PC-3 (cell line): ENCODE results near the gene PEPD.

Experiments used
- EZH2 ChIP-seq: fragments of 300-600 bp; sonication (generic); IDR thresholded peaks from one replicate; pipeline ENCODE4 v1.6.1; 2017; ENCODE audit warnings: antibody characterized with exemption, mild to moderate bottlenecking, low read length; ENCODE audit not compliant: unreplicated experiment
- EZH2phosphoT487 ChIP-seq: fragments of 300-600 bp; sonication (generic); IDR thresholded peaks from 2 replicates; pipeline ENCODE4 v1.6.1; 2018; ENCODE audit warnings: mild to moderate bottlenecking, antibody characterized with exemption, low read length, borderline replicate concordance
- TF ChIP-seq, protein P1 (sequence below): fragments of 300-600 bp; sonication (generic); conservative IDR thresholded peaks from 2 replicates; pipeline ENCODE4 v1.5.1; 2017; ENCODE audit warnings: antibody characterized with exemption, low read depth, mild to moderate bottlenecking, low read length

DNA sequence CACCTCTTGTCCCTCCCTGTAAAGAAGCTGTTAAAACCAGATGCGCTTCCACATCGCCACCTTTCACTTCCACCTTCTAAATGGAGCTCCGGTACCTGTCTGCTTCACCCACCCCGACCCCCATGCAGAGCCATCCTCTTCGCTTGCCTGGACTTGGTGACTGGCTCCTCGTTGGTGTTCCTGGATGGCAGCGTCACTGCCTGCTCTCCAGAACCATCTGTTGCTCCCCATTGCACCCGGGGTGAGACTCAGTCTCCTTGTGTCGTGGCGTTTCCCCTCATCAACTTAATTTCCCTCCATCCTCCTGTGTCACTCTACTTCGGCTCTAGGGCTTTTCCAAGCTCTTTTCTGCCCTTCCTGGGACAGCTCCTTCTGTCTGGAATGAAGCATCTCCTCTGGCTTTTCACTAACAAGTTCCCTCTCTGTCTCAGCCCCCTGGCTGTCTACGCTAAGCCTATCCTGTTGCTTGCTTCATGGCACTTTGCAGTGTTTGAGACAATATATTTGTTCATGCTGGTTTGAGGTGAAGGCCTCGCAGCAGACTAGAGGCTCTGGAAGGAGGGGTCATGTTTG lies 137.8 kb downstream of the PEPD start:
- TF ChIP-seq, protein P1, sequence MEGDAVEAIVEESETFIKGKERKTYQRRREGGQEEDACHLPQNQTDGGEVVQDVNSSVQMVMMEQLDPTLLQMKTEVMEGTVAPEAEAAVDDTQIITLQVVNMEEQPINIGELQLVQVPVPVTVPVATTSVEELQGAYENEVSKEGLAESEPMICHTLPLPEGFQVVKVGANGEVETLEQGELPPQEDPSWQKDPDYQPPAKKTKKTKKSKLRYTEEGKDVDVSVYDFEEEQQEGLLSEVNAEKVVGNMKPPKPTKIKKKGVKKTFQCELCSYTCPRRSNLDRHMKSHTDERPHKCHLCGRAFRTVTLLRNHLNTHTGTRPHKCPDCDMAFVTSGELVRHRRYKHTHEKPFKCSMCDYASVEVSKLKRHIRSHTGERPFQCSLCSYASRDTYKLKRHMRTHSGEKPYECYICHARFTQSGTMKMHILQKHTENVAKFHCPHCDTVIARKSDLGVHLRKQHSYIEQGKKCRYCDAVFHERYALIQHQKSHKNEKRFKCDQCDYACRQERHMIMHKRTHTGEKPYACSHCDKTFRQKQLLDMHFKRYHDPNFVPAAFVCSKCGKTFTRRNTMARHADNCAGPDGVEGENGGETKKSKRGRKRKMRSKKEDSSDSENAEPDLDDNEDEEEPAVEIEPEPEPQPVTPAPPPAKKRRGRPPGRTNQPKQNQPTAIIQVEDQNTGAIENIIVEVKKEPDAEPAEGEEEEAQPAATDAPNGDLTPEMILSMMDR, result no peak
- no peak for TF ChIP-seq EZH2
- TF ChIP-seq EZH2phosphoT487, result no peak
